ENCODE results near the gene MS4A6E.
"Not testable (repeated sequence)": the region's sequence is repeated elsewhere in the genome, so short reads cannot be mapped to it uniquely, and the experiment has no call there.

Gene MS4A6E

GRCh38 chr11:60336767-60337391, 9.8 kb downstream of the MS4A6E start:
- peak; percentile 8 to 23 for DNase-seq

- DNase-seq: no peak
These were observed 11.0 kb downstream of the MS4A6E start for GRCh38 chr11:60338053-60338452.

GRCh38 chr11:60339356-60339755, 12.3 kb downstream of the MS4A6E start:
- peak in 1 of 2 donors; percentile 25 for DNase-seq

- DNase-seq: peak in 1 of 2 donors; percentile 61
These were observed 16.1 kb downstream of the MS4A6E start for GRCh38 chr11:60343094-60343704.

DNA sequence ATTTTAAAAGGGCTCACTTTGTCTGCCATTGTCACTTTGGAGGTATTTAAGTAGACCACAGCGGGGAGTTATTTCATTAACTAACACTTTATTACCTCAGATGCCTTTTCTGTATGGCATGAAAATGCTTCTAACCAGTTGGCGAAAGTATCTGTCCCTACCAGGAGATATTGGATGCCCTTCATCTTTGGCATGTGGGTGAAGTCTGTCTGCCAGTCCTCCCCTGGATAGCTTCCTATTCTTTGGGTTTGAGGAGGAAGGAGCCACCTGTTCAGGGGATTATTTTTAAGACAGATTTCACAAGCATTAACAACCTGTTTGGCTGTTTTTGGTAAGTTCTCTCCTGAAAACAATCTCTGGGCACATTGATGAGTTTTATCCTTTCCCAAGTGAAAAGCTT, 17.1 kb downstream of the MS4A6E start:
- no peak for DNase-seq

DNA sequence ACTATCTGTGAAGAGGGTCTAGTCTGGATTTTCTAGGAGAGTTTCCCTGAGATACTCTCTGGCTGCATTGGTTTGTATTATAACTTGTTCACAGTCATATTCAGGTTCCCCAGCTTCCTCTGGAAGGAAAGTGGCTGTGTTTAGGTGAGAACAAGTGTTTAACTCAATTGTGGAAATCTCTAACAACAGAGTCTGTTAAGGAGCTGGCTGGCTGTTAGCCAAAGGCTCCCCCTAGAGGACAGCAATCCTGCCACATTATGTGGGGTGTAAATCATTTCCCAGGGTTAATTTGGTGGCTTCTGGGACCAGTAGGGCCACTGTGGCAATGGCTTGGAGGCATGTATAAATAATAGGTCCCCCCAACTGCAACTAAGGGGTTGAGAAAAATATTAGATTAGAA, 18.4 kb downstream of the MS4A6E start:
- peak; percentile 35 to 78 for DNase-seq

- no peak for DNase-seq
These were observed 20.2 kb downstream of the MS4A6E start for GRCh38 chr11:60347084-60347797.

DNA sequence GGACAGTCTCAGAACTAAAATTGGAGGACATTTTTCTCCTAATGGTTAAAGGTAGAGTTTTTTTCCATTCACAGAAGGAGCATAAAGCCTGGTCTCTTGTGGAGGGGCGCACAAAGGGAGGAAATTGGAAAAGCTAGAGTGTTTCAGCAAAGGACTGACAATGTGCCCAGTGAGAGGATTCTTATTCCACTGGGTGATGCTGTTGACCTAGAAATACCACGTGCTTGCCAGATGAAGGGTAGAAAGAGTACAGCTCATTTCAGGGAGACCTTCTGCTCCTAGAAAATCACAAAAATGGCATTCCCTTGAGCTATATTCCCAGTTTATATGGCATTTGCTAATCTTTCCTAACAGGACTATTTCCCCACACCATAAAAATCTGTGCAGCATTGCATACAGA, 21.1 kb downstream of the MS4A6E start:
- DNase-seq: no peak

GRCh38 chr11:60349990-60350389, 22.9 kb downstream of the MS4A6E start:
- peak; percentile 58 to 61 for DNase-seq

DNA sequence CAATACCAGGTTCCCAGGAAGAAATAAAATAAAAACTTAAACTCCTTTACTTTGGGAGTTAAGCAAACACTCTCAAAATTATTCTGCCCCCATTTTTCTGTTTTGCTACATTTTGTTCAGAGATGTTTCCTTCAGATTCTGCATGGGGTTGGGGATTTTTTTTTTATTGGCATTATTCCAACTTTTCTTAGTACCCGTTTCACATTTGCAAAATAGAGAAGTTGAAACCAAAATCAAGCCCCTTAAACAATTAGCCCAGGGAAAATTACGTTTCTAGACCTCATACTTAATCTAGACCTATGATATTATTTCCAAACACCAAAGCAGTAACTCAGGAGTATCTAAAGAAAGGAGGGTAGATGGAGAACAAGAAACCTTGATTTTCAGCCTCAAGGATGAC, 30.7 kb downstream of the MS4A6E start:
- DNase-seq: peak in 1 of 2 donors; percentile 46

GRCh38 chr11:60360621-60361020, 33.6 kb downstream of the MS4A6E start:
- no peak for DNase-seq

GRCh38 chr11:60362241-60362640, 35.2 kb downstream of the MS4A6E start:
- no peak for DNase-seq

- DNase-seq: peak; percentile 89 to 98
These were observed 36.8 kb downstream of the MS4A6E start for GRCh38 chr11:60363542-60364470.

DNA sequence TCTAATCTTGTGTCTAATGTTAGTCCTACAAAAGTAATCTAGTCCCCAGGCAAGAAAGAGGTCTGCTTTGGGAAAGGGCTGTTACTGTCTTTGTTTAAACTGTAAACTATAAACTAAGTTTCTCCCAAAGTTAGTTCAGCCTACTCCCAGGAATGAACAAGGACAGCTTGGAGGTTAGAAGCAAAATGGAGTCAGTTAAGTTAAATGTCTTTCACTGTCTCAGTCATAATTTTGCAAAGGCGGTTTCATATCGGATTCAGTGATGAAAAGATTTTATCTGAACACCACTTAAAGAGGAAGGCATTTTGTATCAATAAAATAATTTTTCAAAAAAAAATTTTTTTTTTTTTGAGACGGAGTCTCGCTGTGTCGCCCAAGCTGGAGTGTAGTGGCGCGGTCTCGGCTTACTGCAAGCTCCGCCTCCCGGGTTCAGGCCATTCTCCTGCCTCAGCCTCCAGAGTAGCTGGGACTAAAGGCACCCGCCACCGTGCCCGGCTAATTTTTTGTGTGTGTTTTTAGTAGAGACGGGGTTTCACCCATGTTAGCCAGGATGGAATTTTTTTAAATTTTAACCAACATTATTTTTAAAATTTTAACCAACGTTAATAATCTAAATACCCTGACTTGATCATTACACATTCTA, 39.3 kb downstream of the MS4A6E start:
- not testable (repeated sequence) for DNase-seq

GRCh38 chr11:60367009-60367408, 40.0 kb downstream of the MS4A6E start:
- DNase-seq: peak; percentile 92 to 96

DNA sequence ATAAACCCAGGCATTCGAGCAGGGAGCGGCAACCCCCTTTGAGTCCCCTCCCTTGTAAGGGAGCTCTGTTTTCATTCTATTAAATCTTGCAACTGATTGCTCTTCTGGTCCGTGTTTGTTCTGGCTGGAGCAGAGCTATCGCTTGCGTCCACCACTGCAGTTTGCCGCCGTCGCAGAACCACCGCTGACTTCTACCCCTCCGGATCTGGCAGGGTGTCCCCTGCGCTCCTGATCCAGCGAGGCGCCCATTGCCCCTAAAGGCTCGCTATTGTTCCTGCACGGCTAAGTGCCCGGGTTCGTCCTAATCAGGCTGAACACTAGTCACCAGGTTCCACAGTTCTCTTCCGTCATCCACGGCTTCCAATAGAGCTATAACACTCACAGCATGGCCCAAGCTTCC, 40.8 kb downstream of the MS4A6E start:
- DNase-seq: no peak

DNA sequence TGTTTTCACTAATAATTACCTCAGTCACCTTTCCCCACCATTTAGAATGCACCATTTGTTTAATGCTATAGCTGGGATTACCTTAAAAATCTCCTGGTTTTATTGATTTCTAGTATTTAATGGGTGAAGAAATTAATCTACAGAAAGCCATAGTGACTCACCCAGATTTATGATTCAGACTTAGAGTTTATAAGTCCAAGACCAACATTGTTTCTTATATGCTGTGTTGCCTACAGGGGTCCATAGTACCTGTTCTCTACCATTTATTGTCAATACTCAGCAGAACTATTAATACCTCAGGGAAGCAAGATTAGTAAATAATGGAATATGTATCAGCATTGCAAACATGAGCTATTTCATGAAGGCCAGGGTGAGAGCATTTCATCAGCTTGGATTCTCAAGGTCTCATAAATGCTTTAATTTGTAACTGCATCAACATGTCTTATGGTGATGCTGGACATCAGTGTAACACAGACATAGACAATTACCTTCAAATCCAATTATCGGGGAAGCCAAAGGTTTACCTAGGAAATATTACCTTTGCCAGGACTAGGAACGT, 43.3 kb downstream of the MS4A6E start:
- DNase-seq: no peak

GRCh38 chr11:60370811-60371298, 43.8 kb downstream of the MS4A6E start:
- DNase-seq: no peak

GRCh38 chr11:60371386-60371785, 44.3 kb downstream of the MS4A6E start:
- peak; percentile 40 to 58 for DNase-seq

- no peak for DNase-seq
These were observed 44.8 kb downstream of the MS4A6E start for GRCh38 chr11:60371854-60372253.

DNA sequence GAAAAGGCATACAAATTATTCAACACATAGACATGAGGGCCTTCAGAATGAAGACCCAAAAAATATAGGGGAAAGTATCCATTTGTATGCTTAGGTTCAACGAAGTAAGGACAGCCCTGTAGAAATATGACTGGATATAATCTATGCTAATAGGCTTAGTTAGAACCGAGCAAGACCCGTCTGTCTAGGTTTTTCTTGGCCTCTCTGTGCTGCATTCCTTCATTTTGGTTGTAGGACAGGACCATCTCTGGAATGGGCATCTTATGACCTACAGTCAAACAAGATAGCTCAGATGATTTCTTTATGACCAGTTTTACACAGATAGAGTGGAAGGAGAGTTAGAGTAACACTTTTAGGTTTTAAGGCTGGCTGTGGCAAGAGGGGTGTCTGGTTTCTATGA, 45.7 kb downstream of the MS4A6E start:
- no peak for DNase-seq

DNA sequence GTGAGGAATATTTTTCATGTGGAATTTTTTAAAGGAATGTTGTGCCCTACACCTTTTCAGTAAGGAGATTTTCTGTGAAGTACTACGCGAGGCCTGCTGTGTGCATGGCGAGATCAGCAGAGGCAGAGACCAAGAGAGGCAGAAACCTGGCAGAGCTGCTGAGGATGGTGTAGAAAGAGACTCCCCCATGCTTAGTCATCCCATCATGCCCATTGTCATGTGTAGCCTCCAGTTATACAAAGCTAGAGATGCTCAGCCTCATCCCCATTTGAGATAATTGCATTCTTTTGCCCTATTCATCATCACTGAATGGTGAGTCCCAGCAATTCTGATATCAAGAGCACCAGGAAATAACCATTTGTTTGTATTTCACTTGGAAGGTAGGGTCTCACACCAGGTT, 48.3 kb downstream of the MS4A6E start:
- DNase-seq: peak in 1 of 2 donors; percentile 59
